SK-N-SH (cell line): ENCODE measurements around the gene PSMG3. TPM values are rescaled to one million over a fixed set of nuclear protein-coding genes. Genes with fewer than 3 reads are reported as not detected.
"Not testable (repeated sequence)": the region's sequence is repeated elsewhere in the genome, so short reads cannot be mapped to it uniquely, and the experiment has no call there.

Experiments used
- CTCF ChIA-PET: fragments of 300-600, 350-600 bp; formaldehyde crosslinking; extraction: SDS; loops from one replicate; lab custom pipeline; 2021; lab: Yijun Ruan, JAX
- POLR2A ChIA-PET: fragments of 350-600 bp; sonication (Branson Sonifier 250); formaldehyde crosslinking; extraction: SDS; loops from one replicate; lab custom pipeline; 2020; ENCODE audit warnings: antibody characterized with exemption, inconsistent platforms; lab: Yijun Ruan, JAX
- DNase-seq: peaks from one replicate; pipeline ENCODE4 v3.0.0; 2012
- H2AFZ ChIP-seq: fragments of 200-600 bp; sonication (generic); 2 replicates; pipeline ENCODE4 v1.8.1; 2016; ENCODE audit warnings: antibody characterized with exemption, mild to moderate bottlenecking, low read depth
- H3F3A ChIP-seq: fragments of 200-600 bp; sonication (generic); replicated peaks from 2 replicates; pipeline ENCODE3; 2016; ENCODE audit warnings: antibody characterized with exemption, mild to moderate bottlenecking; ENCODE audit not compliant: insufficient read depth
- H3K27ac ChIP-seq, 2 experiments: fragments of 200-500 bp in 1 of 2; fragments of 200-600 bp in 1 of 2; sonication (Bioruptor generic) in 1 of 2; sonication (generic), shearing (Covaris generic) in 1 of 2; 2 replicates each; pipeline versions ENCODE4 v1.5.1 to v1.6.1; 2014 to 2016; ENCODE audit warnings: low read depth in 2 of 2, inconsistent platforms in 1 of 2, low read length in 1 of 2, mild to moderate bottlenecking in 1 of 2, mixed read lengths in 1 of 2
- H3K27me3 ChIP-seq: fragments of 200-600 bp; sonication (generic), shearing (Covaris generic); 2 replicates; pipeline ENCODE4 v1.6.1; 2016; ENCODE audit warnings: mixed run types; ENCODE audit not compliant: insufficient read depth
- H3K36me3 ChIP-seq, 2 experiments: fragments of 200-500 bp in 1 of 2; fragments of 200-600 bp in 1 of 2; sonication (Bioruptor generic) in 1 of 2; sonication (generic) in 1 of 2; replicated peaks in 1 of 2; 2 replicates each; pipeline versions ENCODE3 to v1.5.1; 2014 to 2016; ENCODE audit warnings: low read length in 1 of 2, mild to moderate bottlenecking in 1 of 2; ENCODE audit not compliant: insufficient read depth in 2 of 2, control insufficient read depth in 1 of 2
- H3K4me1 ChIP-seq, 2 experiments: fragments of 200-500 bp in 1 of 2; fragments of 200-600 bp in 1 of 2; sonication (Bioruptor generic) in 1 of 2; sonication (generic), shearing (Covaris generic) in 1 of 2; 2 replicates each; pipeline versions ENCODE4 v1.5.1 to v1.6.1; 2014 to 2016; ENCODE audit warnings: low read depth in 1 of 2, low read length in 1 of 2, mixed run types in 1 of 2; ENCODE audit not compliant: insufficient read depth in 2 of 2, control insufficient read depth in 1 of 2
- H3K4me2 ChIP-seq: fragments of 200-600 bp; sonication (generic), shearing (Covaris generic); 2 replicates; pipeline ENCODE4 v1.6.1; 2017; ENCODE audit warnings: mixed run types
- H3K4me3 ChIP-seq, 2 experiments: fragments of 200-500 bp in 1 of 2; fragments of 200-600 bp in 1 of 2; sonication (Bioruptor generic) in 1 of 2; sonication (generic), shearing (Covaris generic) in 1 of 2; 2 replicates each; pipeline versions ENCODE4 v1.5.1 to v1.8.1; 2014 to 2016; ENCODE audit warnings: low read depth in 2 of 2, inconsistent platforms in 1 of 2, low read length in 1 of 2, mild to moderate bottlenecking in 1 of 2, mixed read lengths in 1 of 2, moderate library complexity in 1 of 2
- H3K79me2 ChIP-seq: fragments of 200-600 bp; sonication (generic); 2 replicates; pipeline ENCODE4 v1.8.1; 2017; ENCODE audit warnings: mild to moderate bottlenecking; ENCODE audit not compliant: insufficient read depth
- H3K9ac ChIP-seq: fragments of 200-600 bp; sonication (generic); 2 replicates; pipeline ENCODE4 v1.6.1; 2017; ENCODE audit warnings: mixed run types
- H3K9me2 ChIP-seq: fragments of 200-600 bp; sonication (generic); 2 replicates; pipeline ENCODE4 v1.6.1; 2017; ENCODE audit warnings: mixed run types
- H3K9me3 ChIP-seq: fragments of 200-600 bp; sonication (generic); 2 replicates; pipeline ENCODE4 v1.6.1; 2017; ENCODE audit warnings: mixed run types, mild to moderate bottlenecking, moderate library complexity
- H4K20me1 ChIP-seq: fragments of 200-600 bp; sonication (generic); 2 replicates; pipeline ENCODE4 v1.6.1; 2017; ENCODE audit warnings: mild to moderate bottlenecking, mixed run types; ENCODE audit not compliant: insufficient read depth
- EZH2phosphoT487 ChIP-seq: fragments of 200-600 bp; sonication (generic); IDR thresholded peaks from 2 replicates; pipeline ENCODE4 v1.6.1; 2017; ENCODE audit warnings: low read depth, mixed run types, mild to moderate bottlenecking, antibody characterized with exemption, moderate library complexity, borderline replicate concordance
- FOSL2 ChIP-seq: IDR thresholded peaks from 2 replicates; pipeline ENCODE4 v1.4.0; 2012; ENCODE audit warnings: low read depth, mild to moderate bottlenecking, moderate library complexity, borderline replicate concordance
- GABPA ChIP-seq: IDR thresholded peaks from 2 replicates; pipeline ENCODE4 v1.4.0; 2012; ENCODE audit warnings: low read depth, mild to moderate bottlenecking
- YY1 ChIP-seq: IDR thresholded peaks from 2 replicates; pipeline ENCODE4 v1.4.0; 2012; ENCODE audit warnings: low read depth, mild to moderate bottlenecking
- WGBS: methylation state at CpG from one replicate; pipeline ENCODE4 v1.1.6; 2017; ENCODE audit warnings: low lambda C conversion rate; 5-methylcytosine and 5-hydroxymethylcytosine counted together
- polyA plus RNA-seq, 3 experiments: library from polyadenylated mRNA; depleted of rRNA; stranded (reverse); fragments of >200 nt; gene quantifications; 2 replicates each; pipeline ENCODE4 v1.2.3, GENCODE V29; 2012

The PSMG3 gene
- polyA plus RNA-seq, 1 of the 3 experiments (the other 2 are of a cell fraction), result 109 TPM

- no peaks in the 10 kb centered on the region for H3K79me2 ChIP-seq
- no peaks in the 10 kb centered on the region for H3K36me3 ChIP-seq
- H3K27ac ChIP-seq, result peak overlapping the region in 1 of 2 experiments; percentile 95; a peak in 1 of 4 replicates
- TF ChIP-seq GABPA, result no peak
- no peak for TF ChIP-seq YY1
- TF ChIP-seq, all 33 proteins: peak for 0
- CTCF ChIA-PET, result interaction anchor here (0.9 to 4.0 kb wide), 8 partner anchors 10 to 519 kb away, joined by 3 to 27 read pairs (median 7); no protein-coding TSS in a partner anchor
- Histone ChIP-seq H3K4me2 (no peak overlapping the region), H3F3A (no peaks in the 10 kb centered on the region), H3K4me3 (no peak overlapping the region), H3K9ac (no peak overlapping the region), H3K9me2 (no peaks in the 10 kb centered on the region), H3K27me3 (peaks cover 18% of the 10 kb centered on the region; the same call in 1 of the 2 replicates), H2AFZ (no peak overlapping the region), H4K20me1 (no peaks in the 10 kb centered on the region), H3K9me3 (no peaks in the 10 kb centered on the region), H3K4me1 (peaks cover 0 to 54% of the 10 kb centered on the region in 2 experiments; a peak in 1 of 4 replicates)
- POLR2A ChIA-PET, result no interaction called here
- peak; percentile 31 for DNase-seq
- WGBS, result 92% methylated on average over 18 of the region's 18 CpGs
Observed at GRCh38 chr7:1584700-1585099, 14.9 kb upstream of the PSMG3 start.

GRCh38 chr7:1583241-1583930 lies 13.6 kb upstream of the PSMG3 start:
- H3K27ac ChIP-seq, H3K4me3 ChIP-seq, H3K9me3 ChIP-seq, H3F3A ChIP-seq, POLR2A ChIA-PET, H3K36me3 ChIP-seq, DNase-seq, H3K4me2 ChIP-seq, H3K9ac ChIP-seq, H2AFZ ChIP-seq, H4K20me1 ChIP-seq, H3K9me2 ChIP-seq, H3K79me2 ChIP-seq: not testable (repeated sequence)
- H3K27me3 ChIP-seq, result peaks cover 11% of the 10 kb centered on the region; the same call in 1 of the 2 replicates
- CTCF ChIA-PET, result interaction anchor here (1.0 to 4.0 kb wide), 7 partner anchors 8 to 626 kb away, joined by 3 to 27 read pairs (median 4); no protein-coding TSS in a partner anchor
- WGBS, result 84% methylated on average over 19 of the region's 19 CpGs
- H3K4me1 ChIP-seq, result peaks cover 0 to 49% of the 10 kb centered on the region in 2 experiments; a peak in 1 of 4 replicates

DNA sequence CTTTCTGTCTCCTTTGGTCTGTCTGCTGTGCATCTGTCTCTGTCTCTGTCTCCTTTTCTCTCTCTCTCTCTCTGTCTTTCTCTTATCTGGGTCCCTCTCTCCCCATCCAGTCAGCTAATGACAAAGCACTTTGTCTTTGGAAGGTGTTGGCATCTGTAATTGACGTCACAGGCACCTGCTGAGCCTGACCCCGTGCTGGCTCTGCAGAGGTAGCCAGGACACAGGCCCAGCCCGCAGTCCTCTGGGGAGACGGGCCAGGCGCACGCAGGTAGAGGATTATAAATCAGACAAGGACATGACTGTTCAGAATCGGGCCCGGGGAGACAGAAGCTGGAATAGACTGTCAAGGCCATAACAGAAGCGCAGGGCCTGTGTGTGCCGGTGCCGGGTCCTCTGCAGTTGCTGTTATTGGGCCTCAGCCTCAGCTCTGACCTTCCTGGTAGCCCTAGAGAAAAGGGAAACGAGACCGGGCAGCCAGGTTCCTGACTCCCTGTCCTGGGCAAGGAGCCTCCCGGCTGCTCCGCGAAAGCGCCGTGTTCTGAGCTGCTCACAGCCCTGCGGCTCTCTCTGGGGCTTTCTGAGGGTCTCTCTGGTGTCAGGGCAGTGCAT lies 10.7 kb upstream of the PSMG3 start:
- no peak for TF ChIP-seq FOSL2
- no peak for TF ChIP-seq EZH2phosphoT487

More for the DNA sequence above, 10.7 kb upstream of the PSMG3 start:
- Histone ChIP-seq H3K9me2 (no peaks in the 10 kb centered on the region), H3K9me3 (no peaks in the 10 kb centered on the region), H3K4me1 (peaks cover 0 to 20% of the 10 kb centered on the region in 2 experiments; a peak in 1 of 4 replicates), H3K27ac (peak overlapping the region in 1 of 2 experiments; percentile 31; a peak in 1 of 4 replicates), H4K20me1 (no peaks in the 10 kb centered on the region), H2AFZ (no peak overlapping the region), H3K79me2 (no peaks in the 10 kb centered on the region), H3K36me3 (no peaks in the 10 kb centered on the region), H3K4me3 (no peak overlapping the region), H3K9ac (no peak overlapping the region), H3K4me2 (no peak overlapping the region), H3K27me3 (no peaks in the 10 kb centered on the region), H3F3A (no peaks in the 10 kb centered on the region)
- POLR2A ChIA-PET, result no interaction called here
- CTCF ChIA-PET, result interaction anchor here (0.8 to 2.4 kb wide), 15 partner anchors 10 to 629 kb away, joined by 3 to 10 read pairs (median 3); partner anchors contain the start of genes ELFN1 and PSMG3
- WGBS, result 90% methylated on average over 19 of the region's 19 CpGs
- no peak for DNase-seq
